H1 (cell line): ENCODE data around the gene KLHL40. TPM values are rescaled to one million over a fixed set of nuclear protein-coding genes. Genes with fewer than 3 reads are reported as not detected.

Experiments used
- GTF2F1 ChIP-seq: IDR thresholded peaks from 2 replicates; pipeline ENCODE4 v1.6.1; 2012; ENCODE audit warnings: low read depth, low read length, improper control_type of control experiment, borderline replicate concordance
- RNF2 ChIP-seq: fragments of 200-900, 300-1000 bp; sonication (generic); IDR thresholded peaks from 2 replicates; pipeline ENCODE4 v1.7.1; 2016; ENCODE audit warnings: borderline replicate concordance, low read depth, mild to moderate bottlenecking, antibody characterized with exemption, low read length; ENCODE audit not compliant: poor library complexity, severe bottlenecking; ENCODE audit errors: missing control alignments
- TEAD4 ChIP-seq: IDR thresholded peaks from 2 replicates; pipeline ENCODE4 v1.6.1; 2012; ENCODE audit warnings: low read depth, low read length, inconsistent platforms, mixed read lengths
- USF2 ChIP-seq: IDR thresholded peaks from 2 replicates; pipeline ENCODE4 v1.6.1; 2011; ENCODE audit warnings: low read length, improper control_type of control experiment
- polyA plus RNA-seq, 7 experiments: library from polyadenylated mRNA; depleted of rRNA in 3 of 7; stranded (reverse) in 5 of 7; unstranded in 2 of 7; fragments of >200 nt in 5 of 7; fragments of 200-250 nt in 2 of 7; gene quantifications; 1 replicate in 5 of 7; 2 replicates in 1 of 7; 4 replicates in 1 of 7; pipeline versions ENCODE4 v1.2.1 to v1.2.3, GENCODE V29; 2011 to 2013; ENCODE audit warnings: missing spikeins in 2 of 7, mixed read lengths in 2 of 7
- total RNA-seq: library from RNA; stranded (reverse); fragmentation: NEBNext Ultra II Directional; extraction: Animal tissue kit (Norgen Biotek cat#: 25700); gene quantifications from 2 replicates; pipeline ENCODE4 v1.2.1, GENCODE V29; 2021

Gene KLHL40
- total and polyA plus RNA-seq, 2 of the 8 experiments (the other 6 are each of a cell fraction or from before 2014, with no cell fraction given) = 0.02 TPM; not detected in 1

- no peak for TF ChIP-seq USF2
- TF ChIP-seq GTF2F1 = no peak
- no peak for TF ChIP-seq TEAD4
- no peak for TF ChIP-seq RNF2
Observed at GRCh38 chr3:42658771-42659390, 26.5 kb upstream of the KLHL40 start (continued).
